Activated naive CD4-positive, alpha-beta T cell treated with anti-CD3 and anti-CD28 coated beads for 36 hours (primary cell): ENCODE results near the gene GNG12. TPM values are rescaled to one million over a fixed set of nuclear protein-coding genes. Genes with fewer than 3 reads are reported as not detected.
A peak's percentile ranks its signal among the peaks of the same experiment; 100 is the strongest.

Experiments
- CTCF ChIA-PET: fragments of 350-600 bp; sonication (Branson Sonifier 250); formaldehyde crosslinking; loops from one replicate; lab custom pipeline; 2021; ENCODE audit warnings: antibody characterized with exemption; lab: Charles Lee
- DNase-seq: peaks from one replicate; pipeline ENCODE4 v3.0.0-alpha.2; 2020
- H3K27ac Mint-ChIP-seq: one replicate; pipeline ENCODE4 v1.8.0; 2021; ENCODE audit warnings: mild to moderate bottlenecking, mixed read lengths
- H3K27me3 Mint-ChIP-seq: one replicate; pipeline ENCODE4 v1.8.0; 2021; ENCODE audit warnings: low read depth, mixed read lengths
- H3K36me3 Mint-ChIP-seq: one replicate; pipeline ENCODE4 v1.8.0; 2021; ENCODE audit warnings: low read depth, mixed read lengths
- H3K4me1 Mint-ChIP-seq: one replicate; pipeline ENCODE4 v1.8.0; 2021; ENCODE audit warnings: low read depth, mixed read lengths
- H3K4me3 Mint-ChIP-seq: one replicate; pipeline ENCODE4 v1.8.0; 2021; ENCODE audit warnings: mild to moderate bottlenecking, moderate library complexity, mixed read lengths
- H3K9me3 Mint-ChIP-seq: one replicate; pipeline ENCODE4 v1.8.0; 2021; ENCODE audit warnings: mixed read lengths
- intact Hi-C: fragments of 100-400 bp; cut with micrococcal nuclease; formaldehyde crosslinking; loops from one replicate; pipeline ENCODE4 v1.15.1; 2023
- total RNA-seq, 2 experiments: library from RNA; stranded (reverse); gene quantifications; one replicate each; pipeline ENCODE4 v1.2.3, GENCODE V29; 2021

The GNG12 gene
- total RNA-seq, 2 experiments from 2014 or later, result 0.05 to 0.07 TPM

DNA sequence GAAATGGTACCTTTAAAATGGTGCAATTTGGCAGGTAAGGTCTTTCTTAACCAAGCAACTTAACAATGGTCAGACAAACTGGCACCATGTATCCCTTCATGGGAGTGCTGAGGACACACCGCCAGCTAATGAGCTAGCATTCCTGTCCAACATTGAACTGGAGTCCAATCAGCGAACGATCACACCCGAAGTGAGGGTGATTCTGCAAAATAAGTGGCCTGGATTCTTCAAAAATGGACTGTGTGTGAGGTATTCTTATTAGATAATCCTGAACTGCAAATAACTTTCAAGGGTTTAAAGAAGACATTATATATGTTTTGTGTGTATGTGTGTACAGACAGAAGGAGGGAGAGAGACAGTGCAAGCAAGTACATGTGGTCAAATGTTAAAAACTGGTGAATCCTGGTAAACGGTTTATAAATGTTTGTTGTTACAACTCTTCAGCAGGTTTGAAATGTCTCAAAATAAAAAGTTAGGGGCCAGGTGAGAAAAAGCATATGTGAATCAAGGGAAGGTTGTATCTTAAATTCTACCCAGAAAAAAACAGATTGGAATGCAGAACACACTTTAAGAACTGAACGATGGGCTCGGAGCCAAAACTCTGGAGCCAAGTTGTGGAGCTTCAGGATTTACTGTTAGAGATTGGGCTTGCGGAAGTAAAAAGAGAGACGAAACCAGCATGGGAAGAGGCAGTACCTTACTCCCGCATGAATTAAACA, 127.4 kb downstream of the GNG12 start:
- no peak overlapping the region for H3K27ac Mint-ChIP-seq
- H3K27me3 Mint-ChIP-seq, result no peaks in the 10 kb centered on the region
- CTCF ChIA-PET, result no interaction called here
- H3K9me3 Mint-ChIP-seq, result no peaks in the 10 kb centered on the region
- DNase-seq, result no peak
- H3K4me3 Mint-ChIP-seq, result no peak overlapping the region
- intact Hi-C loops, result no loop called here
- H3K4me1 Mint-ChIP-seq, result peaks cover 6% of the 10 kb centered on the region
- no peaks in the 10 kb centered on the region for H3K36me3 Mint-ChIP-seq

DNA sequence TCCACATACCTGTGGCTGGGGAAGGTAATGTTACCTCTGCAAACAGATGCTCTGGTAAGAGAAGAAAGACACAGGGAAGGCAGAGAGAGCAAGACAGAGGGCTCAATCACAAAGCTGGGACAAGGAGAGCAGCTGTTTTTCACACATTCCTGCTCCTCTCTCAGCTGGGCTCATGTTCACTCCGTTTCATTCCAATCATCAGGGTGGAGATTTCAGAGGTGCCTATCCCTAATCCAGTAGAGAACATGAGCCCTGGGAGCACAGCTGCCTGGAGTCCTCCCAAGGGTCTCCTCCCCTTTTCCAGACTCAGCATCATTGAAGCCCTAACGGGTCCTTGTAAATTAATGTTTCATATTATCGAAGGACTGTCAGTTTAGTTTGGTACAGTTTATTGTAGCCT, 128.9 kb downstream of the GNG12 start:
- no peaks in the 10 kb centered on the region for H3K36me3 Mint-ChIP-seq
- intact Hi-C loops, result no loop called here

DNA sequence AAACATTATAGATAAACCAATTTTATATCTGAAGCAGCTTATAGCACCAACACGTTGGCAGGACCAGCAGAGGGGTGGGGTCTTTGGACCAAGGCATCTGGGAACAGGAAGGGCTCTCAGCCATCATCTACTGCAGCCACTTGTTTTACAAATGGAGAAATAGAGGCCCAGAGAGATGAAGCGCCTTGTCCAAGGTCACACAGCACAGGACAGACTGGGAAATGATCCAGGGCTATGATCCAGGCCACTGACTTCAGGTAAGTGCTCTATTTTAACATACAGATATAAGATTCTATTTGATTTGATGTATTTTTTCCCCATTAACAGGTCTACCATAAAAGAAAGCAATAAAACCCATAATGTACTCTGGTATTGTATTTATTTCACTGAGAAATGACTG, 131.4 kb downstream of the GNG12 start:
- Mint-ChIP-seq H3K9me3 (no peaks in the 10 kb centered on the region), H3K4me1 (peaks cover 13% of the 10 kb centered on the region), H3K4me3 (no peak overlapping the region), H3K27ac (no peak overlapping the region), H3K27me3 (no peaks in the 10 kb centered on the region), H3K36me3 (no peaks in the 10 kb centered on the region)
- no peak for DNase-seq
- intact Hi-C loops, result no loop called here
- CTCF ChIA-PET, result interaction anchor here (1.5 kb wide), 1 partner anchor 140 kb away, joined by 3 read pairs; no protein-coding TSS in a partner anchor

More for the DNA sequence above, 128.9 kb downstream of the GNG12 start:
- peaks cover 13% of the 10 kb centered on the region for H3K4me1 Mint-ChIP-seq
- no peak overlapping the region for H3K27ac Mint-ChIP-seq
- H3K9me3 Mint-ChIP-seq, result no peaks in the 10 kb centered on the region
- H3K4me3 Mint-ChIP-seq, result no peak overlapping the region
- CTCF ChIA-PET, result interaction anchor here (1.0 kb wide), 1 partner anchor 171 kb away, joined by 3 read pairs; no protein-coding TSS in a partner anchor
- no peaks in the 10 kb centered on the region for H3K27me3 Mint-ChIP-seq
- no peak for DNase-seq

DNA sequence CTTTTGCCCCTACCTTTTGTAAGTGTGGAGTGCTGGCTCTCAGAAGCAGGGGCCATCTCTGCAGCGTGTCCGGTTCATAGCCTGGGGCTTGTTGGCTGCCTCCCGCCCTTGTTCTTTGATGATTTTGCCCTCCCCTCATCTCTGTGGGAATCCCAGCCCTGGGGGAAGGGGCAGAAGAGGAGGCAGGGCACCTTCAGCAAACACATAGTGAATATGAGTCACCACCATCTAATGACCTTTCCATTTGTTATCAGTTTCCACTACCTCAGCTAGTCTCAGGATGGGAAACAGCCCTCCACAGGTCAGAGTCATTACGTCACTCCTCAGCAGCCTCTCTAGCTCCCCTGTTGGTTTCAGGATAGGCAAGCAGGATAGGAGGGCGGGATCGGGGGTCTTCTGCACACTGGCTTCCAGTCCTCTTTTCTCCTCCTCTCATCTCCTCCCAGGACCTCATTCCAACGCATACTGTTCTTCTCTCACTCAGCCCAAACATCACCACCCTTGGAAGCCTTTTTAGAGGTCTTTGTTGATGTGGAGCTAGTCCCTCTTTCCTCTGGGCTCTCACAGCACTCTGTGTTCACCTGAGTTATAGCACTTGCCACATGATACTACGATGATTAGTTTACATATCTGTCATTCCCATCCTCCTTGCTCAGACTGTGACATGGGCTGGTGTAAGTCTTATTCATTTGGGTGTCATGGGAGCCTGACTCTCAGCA, 132.4 kb downstream of the GNG12 start:
- H3K27ac Mint-ChIP-seq, result no peak overlapping the region
- intact Hi-C loops, result loop anchor here (1.0 kb wide), 2 partner anchors 15 to 22 kb away; no protein-coding TSS in a partner anchor
- H3K9me3 Mint-ChIP-seq, result no peaks in the 10 kb centered on the region
- peaks cover 13% of the 10 kb centered on the region for H3K4me1 Mint-ChIP-seq
- DNase-seq, result peak; percentile 50
- H3K27me3 Mint-ChIP-seq, result no peaks in the 10 kb centered on the region
- H3K36me3 Mint-ChIP-seq, result no peaks in the 10 kb centered on the region
- H3K4me3 Mint-ChIP-seq, result no peak overlapping the region
- CTCF ChIA-PET, result interaction anchor here (0.7 to 1.5 kb wide), 5 partner anchors 14 to 139 kb away, joined by 3 to 5 read pairs (median 3); partner anchors contain the start of gene GADD45A

DNA sequence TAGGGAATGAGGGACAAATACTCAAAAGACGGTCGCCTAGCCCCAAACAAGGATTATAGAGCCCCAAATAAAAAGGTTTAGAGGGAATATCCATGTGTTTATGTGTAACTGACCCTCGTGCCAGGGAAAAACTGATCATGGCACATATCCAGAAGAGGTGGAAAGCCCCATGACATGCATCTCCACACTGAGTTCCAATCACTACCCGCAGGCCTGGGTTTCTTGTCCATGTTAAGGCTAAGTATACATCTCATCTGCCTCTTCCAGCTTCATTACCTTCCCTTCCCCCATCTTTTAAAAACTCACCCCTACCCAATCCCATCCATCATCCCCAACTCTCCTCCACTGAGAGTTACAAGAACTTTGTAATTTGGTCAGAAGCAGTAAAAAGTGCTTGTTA, 133.0 kb downstream of the GNG12 start:
- no peaks in the 10 kb centered on the region for H3K27me3 Mint-ChIP-seq
- H3K9me3 Mint-ChIP-seq, result no peaks in the 10 kb centered on the region
- no peak overlapping the region for H3K4me3 Mint-ChIP-seq
- H3K27ac Mint-ChIP-seq, result no peak overlapping the region
- no peaks in the 10 kb centered on the region for H3K36me3 Mint-ChIP-seq
- peaks cover 13% of the 10 kb centered on the region for H3K4me1 Mint-ChIP-seq
- DNase-seq, result no peak
- CTCF ChIA-PET, result interaction anchor here (0.7 to 1.5 kb wide), 5 partner anchors 15 to 139 kb away, joined by 3 to 5 read pairs (median 3); partner anchors contain the start of gene GADD45A
- intact Hi-C loops, result loop anchor here (1.0 kb wide), 2 partner anchors 14 to 23 kb away; no protein-coding TSS in a partner anchor

DNA sequence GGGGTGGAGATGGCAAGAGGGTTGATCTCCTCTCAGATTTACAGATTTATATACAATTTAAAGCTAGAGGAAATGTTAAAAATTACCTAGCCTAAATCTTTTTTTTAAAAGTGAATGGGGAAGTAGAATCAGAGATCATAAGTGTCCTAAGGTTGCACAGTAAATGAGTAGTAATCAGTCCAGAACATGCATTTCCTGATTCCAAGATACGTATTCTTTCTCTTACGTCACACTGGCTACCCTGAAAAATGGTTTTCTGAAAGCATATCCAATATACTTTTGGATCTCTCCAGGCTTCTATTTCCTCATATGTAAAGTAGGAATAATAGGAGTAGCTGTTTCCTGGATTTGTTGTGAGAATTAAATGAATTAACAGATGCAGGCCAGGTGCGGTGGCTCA, 136.6 kb downstream of the GNG12 start:
- Mint-ChIP-seq H3K9me3 (no peaks in the 10 kb centered on the region), H3K4me3 (no peak overlapping the region), H3K4me1 (peaks cover 13% of the 10 kb centered on the region), H3K36me3 (no peaks in the 10 kb centered on the region), H3K27me3 (no peaks in the 10 kb centered on the region), H3K27ac (no peak overlapping the region)
- intact Hi-C loops, result no loop called here
- CTCF ChIA-PET, result interaction anchor here (1.6 kb wide), 1 partner anchor 64 kb away, joined by 3 read pairs; no protein-coding TSS in a partner anchor
- DNase-seq, result no peak

DNA sequence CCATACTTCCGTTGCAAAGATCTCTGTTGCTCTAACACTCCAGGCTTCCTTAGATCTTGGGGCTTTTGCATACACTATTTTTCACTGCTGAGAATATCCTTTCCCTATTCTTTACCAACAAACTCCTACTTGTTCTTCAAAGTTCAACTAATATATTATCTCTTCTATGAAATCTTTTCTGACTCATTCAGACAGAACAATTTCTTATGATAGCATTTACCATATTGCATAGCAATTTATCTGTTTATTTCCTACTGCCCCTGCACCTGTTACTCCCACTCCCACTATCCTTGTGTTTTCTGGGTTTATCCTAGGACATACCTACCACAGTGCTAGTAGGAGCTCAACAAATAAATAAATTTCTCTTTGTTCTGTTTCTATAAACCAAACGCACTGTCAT, 137.3 kb downstream of the GNG12 start:
- H3K27ac Mint-ChIP-seq, result no peak overlapping the region
- intact Hi-C loops, result no loop called here
- H3K27me3 Mint-ChIP-seq, result no peaks in the 10 kb centered on the region
- H3K4me3 Mint-ChIP-seq, result no peak overlapping the region
- H3K36me3 Mint-ChIP-seq, result no peaks in the 10 kb centered on the region
- H3K4me1 Mint-ChIP-seq, result peaks cover 8% of the 10 kb centered on the region
- CTCF ChIA-PET, result interaction anchor here (1.6 kb wide), 1 partner anchor 64 kb away, joined by 3 read pairs; no protein-coding TSS in a partner anchor
- H3K9me3 Mint-ChIP-seq, result no peaks in the 10 kb centered on the region
- no peak for DNase-seq

DNA sequence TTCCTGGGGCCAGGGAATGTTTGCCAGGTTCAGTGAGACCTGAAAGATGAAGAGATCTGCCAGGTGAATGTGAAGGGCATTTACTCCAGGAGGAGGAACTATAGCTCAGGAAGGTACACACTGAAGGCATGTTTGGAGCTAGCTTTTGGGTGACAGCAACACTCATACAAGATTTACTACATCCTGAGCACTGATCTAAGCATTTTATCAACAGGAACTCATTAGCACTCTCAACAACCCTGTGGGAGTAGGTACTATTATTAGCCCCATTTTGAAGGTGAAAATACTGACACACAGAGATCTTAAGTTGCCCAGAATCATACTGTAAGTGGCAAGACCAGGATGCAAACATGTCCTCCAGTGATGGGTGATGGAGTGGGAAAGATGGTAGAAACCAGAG, 141.6 kb downstream of the GNG12 start:
- Mint-ChIP-seq H3K36me3 (peaks cover 17% of the 10 kb centered on the region), H3K27ac (no peak overlapping the region), H3K9me3 (no peaks in the 10 kb centered on the region), H3K4me1 (peaks cover 19% of the 10 kb centered on the region), H3K4me3 (no peak overlapping the region), H3K27me3 (no peaks in the 10 kb centered on the region)
- intact Hi-C loops, result no loop called here
- DNase-seq, result no peak
- CTCF ChIA-PET, result interaction anchor here (0.6 to 1.7 kb wide), 5 partner anchors 37 to 156 kb away, joined by 3 to 6 read pairs (median 4); no protein-coding TSS in a partner anchor

DNA sequence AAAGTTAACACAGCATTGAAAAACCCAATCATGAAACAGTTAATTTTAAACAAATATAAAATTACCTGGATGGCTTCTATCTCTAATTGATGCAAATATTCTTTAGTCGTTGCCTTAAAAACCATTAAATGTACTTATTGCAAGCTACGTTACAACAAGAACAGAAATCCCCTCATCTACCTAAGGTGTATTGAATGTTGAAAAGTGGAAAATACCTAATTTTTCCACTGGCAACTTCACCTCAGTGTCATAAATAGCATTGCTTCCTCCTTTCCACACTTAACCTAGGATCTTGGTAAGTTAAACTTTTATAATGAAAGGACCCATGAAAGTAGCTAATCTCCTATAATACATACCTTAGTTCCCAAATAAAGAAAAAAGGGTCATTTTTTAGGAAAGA, 142.9 kb downstream of the GNG12 start:
- H3K36me3 Mint-ChIP-seq, result peaks cover 22% of the 10 kb centered on the region
- DNase-seq, result no peak
- H3K27me3 Mint-ChIP-seq, result no peaks in the 10 kb centered on the region
- peaks cover 20% of the 10 kb centered on the region for H3K4me1 Mint-ChIP-seq
- no peak overlapping the region for H3K4me3 Mint-ChIP-seq
- no peaks in the 10 kb centered on the region for H3K9me3 Mint-ChIP-seq
- CTCF ChIA-PET, result no interaction called here
- H3K27ac Mint-ChIP-seq, result no peak overlapping the region
- intact Hi-C loops, result no loop called here

DNA sequence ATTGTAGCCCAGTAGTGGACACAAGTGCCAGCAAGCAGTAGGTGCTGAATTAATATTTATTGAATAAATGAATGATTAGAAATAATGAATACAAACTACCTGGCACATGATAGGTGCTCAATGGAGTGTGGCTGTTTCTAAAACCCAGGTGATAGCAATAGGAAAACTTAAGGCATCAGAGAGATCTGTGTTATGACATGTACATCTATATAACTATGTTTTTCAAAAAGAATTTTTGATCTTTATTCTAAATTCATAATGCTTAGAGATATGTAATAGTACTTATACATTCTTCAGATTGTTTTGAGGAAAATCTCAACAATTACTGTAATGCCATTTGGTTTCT, 143.3 kb downstream of the GNG12 start:
- intact Hi-C loops, result no loop called here
- Mint-ChIP-seq H3K36me3 (peaks cover 22% of the 10 kb centered on the region), H3K27me3 (no peaks in the 10 kb centered on the region), H3K4me1 (peaks cover 20% of the 10 kb centered on the region), H3K27ac (no peak overlapping the region), H3K4me3 (no peak overlapping the region), H3K9me3 (no peaks in the 10 kb centered on the region)
- DNase-seq, result no peak
- CTCF ChIA-PET, result interaction anchor here (1.6 kb wide), 1 partner anchor 128 kb away, joined by 3 read pairs; no protein-coding TSS in a partner anchor

DNA sequence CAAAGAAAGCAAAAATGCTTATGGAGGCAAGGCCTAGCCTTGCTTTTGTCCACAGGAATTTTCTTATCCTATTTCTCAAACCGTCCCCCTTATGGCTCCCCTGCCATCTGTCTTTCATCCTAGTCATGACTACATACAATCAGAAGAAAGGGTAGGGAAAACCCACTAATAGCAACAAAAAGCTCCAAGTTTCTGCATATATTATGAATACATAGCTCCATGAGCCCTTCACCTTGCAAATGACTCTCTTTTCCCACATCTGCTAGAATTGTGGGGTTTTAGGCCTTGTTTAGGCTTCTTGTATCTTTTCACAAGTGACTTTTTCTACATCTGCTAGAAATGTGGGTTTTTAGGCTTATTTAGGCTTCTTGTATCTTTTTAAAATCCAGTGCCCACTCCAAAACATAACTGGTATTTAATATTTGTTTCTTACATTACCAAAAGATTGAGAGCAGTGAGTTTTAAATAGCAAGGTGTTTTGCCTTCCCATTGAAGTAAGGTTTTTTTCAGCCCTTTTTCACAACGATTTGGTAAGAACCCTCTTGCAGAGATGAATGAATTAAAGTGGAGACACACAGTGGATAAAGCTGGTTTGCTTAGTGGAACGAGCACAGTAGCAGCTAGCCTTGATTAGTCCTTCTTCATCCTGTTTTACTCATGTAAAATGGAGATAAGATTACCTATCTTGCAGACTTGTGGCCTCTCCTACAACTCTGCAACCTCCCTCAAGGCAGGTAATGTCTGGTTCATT, 143.8 kb downstream of the GNG12 start:
- H3K36me3 Mint-ChIP-seq, result peaks cover 22% of the 10 kb centered on the region
- H3K27ac Mint-ChIP-seq, result no peak overlapping the region
- CTCF ChIA-PET, result interaction anchor here (1.6 kb wide), 1 partner anchor 128 kb away, joined by 3 read pairs; no protein-coding TSS in a partner anchor
- no peaks in the 10 kb centered on the region for H3K27me3 Mint-ChIP-seq
- DNase-seq, result no peak
- intact Hi-C loops, result loop anchor here (5.0 to 10.0 kb wide), 6 partner anchors 532 to 1875 kb away; no protein-coding TSS in a partner anchor
- H3K9me3 Mint-ChIP-seq, result no peaks in the 10 kb centered on the region
- H3K4me1 Mint-ChIP-seq, result peaks cover 24% of the 10 kb centered on the region
- H3K4me3 Mint-ChIP-seq, result no peak overlapping the region
